GM12875 (cell line): ENCODE data around the gene LRRC42.
"Not testable (repeated sequence)": the region's sequence is repeated elsewhere in the genome, so short reads cannot be mapped to it uniquely, and the experiment has no call there.

Source experiments
- H3K4me3 ChIP-seq: one replicate; pipeline ENCODE4 v1.5.1; 2011; ENCODE audit warnings: low read depth, low read length, control low read depth
- CTCF ChIP-seq: IDR thresholded peaks from 2 replicates; pipeline ENCODE4 v1.5.1; 2011; ENCODE audit warnings: low read depth, mild to moderate bottlenecking, control low read depth, inconsistent platforms, low read length, moderate library complexity, borderline replicate concordance; ENCODE audit not compliant: insufficient read depth

The LRRC42 gene

GRCh38 chr1:53995683-53996082 lies 49.5 kb downstream of the LRRC42 start:
- H3K4me3 ChIP-seq, result no peak overlapping the region
- TF ChIP-seq CTCF, result no peak

GRCh38 chr1:53998223-53998622 lies 52.1 kb downstream of the LRRC42 start:
- no peak for TF ChIP-seq CTCF
- H3K4me3 ChIP-seq, result no peak overlapping the region

GRCh38 chr1:53999920-54000319 lies 53.8 kb downstream of the LRRC42 start:
- no peak for TF ChIP-seq CTCF
- no peak overlapping the region for H3K4me3 ChIP-seq

- no peak for TF ChIP-seq CTCF
- no peak overlapping the region for H3K4me3 ChIP-seq
Observed at GRCh38 chr1:54001591-54001990, 55.4 kb downstream of the LRRC42 start.

- no peak overlapping the region for H3K4me3 ChIP-seq
- TF ChIP-seq CTCF, result no peak
Observed at GRCh38 chr1:54002544-54003248, 56.5 kb downstream of the LRRC42 start.

GRCh38 chr1:54003249-54003646 lies 57.1 kb downstream of the LRRC42 start:
- no peak for TF ChIP-seq CTCF
- H3K4me3 ChIP-seq, result no peak overlapping the region

GRCh38 chr1:54003750-54004480 lies 57.8 kb downstream of the LRRC42 start:
- not testable (repeated sequence) for H3K4me3 ChIP-seq
